ENCODE measurements around the gene FBXL14. TPM values are rescaled to one million over a fixed set of nuclear protein-coding genes. Genes with fewer than 3 reads are reported as not detected.

FBXL14 gene
- total and polyA plus RNA-seq, 2 of the 13 experiments (the other 11 are each of a cell fraction or from before 2014, with no cell fraction given): 7.0 to 7.4 TPM

DNA sequence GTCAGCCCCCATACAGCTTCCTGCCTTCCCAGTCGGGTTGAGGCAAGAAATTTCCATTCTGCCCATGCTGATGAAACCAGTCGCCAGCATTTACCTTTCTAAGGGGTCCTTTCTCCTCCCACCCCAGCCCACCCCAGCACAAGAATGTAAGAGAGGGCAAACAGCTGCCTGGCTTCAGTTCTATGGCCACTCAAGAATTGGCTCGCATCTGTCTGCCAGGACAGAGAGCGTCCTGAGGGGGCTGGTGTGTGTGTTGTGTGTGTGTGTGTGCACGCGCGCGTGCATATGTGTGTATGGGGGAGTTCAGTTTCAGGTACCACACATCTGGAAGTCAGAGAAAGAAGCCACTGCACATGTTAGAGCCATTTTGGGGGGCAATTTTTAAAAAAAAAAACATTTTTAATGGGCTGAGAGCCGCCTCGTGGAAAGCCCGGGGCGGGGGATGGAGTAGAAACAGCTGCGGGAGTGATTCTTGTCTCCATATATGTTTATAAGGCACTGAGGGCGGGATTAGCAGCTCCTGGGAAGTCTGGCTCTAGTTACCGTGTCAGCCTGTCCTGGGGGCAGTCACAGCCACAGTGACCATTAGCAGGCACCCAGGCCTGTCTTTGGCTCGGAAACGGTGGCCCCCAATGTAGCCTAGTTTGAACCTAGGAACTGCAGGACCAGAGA is 34.4 kb upstream of the FBXL14 start, which contains the start of gene WNT5B:
Gene WNT5B, plus strand, starts transcription at position 566 of the 672 bp plus-strand sequence. CDS start 2,124 bp downstream, outside the sequence.
- BruUV-seq (replicated peaks): no TSS peak
- no peaks in the 10 kb centered on the region for H3K79me2 ChIP-seq (ENCODE audit: insufficient read depth, low read length)
- CTCF ChIA-PET (ENCODE audit: low intra/inter-chr PET ratio, low total read pairs): no interaction called here
- H3K9me3 ChIP-seq (ENCODE audit: low read length): no peaks in the 10 kb centered on the region
- peak within 1 kb of the TSS; percentile 28 to 62 (median 40); a peak in 5 of 6 replicates for H3K4me3 ChIP-seq (replicated peaks in 1 of 3; ENCODE audit: insufficient read depth in 1 of 3, low read depth in 2 of 3, low read length in 3 of 3)
- in situ Hi-C loops (cut with HindIII; ENCODE audit: extremely low pct_ligation_motif_present, low pct_unique_long_range_greater_than_20kb) (no loop called here), intact Hi-C loops (cut with micrococcal nuclease; ENCODE audit: unreplicated experiment) (no loop called here)
- no peaks in the 10 kb centered on the region for H3K36me3 ChIP-seq (replicated peaks in 1 of 2; ENCODE audit: control insufficient read depth in 1 of 2, insufficient read depth in 2 of 2, low read length in 2 of 2)
- POLR2A ChIA-PET: no interaction called here
- no peak within 1 kb of the TSS for H2AFZ ChIP-seq (ENCODE audit: low read length)
- peaks cover 26% of the 10 kb centered on the region for H3K4me1 ChIP-seq (ENCODE audit: insufficient read depth, low read length)
- FAIRE-seq: no peak
- ATAC-seq: no peak
- 32% methylated on average over 13 of the region's 17 CpGs for WGBS (ENCODE audit: low lambda C conversion rate)
- peak within 1 kb of the TSS; percentile 77 for H3K4me2 ChIP-seq (ENCODE audit: low read depth, low read length)
- H4K20me1 ChIP-seq (ENCODE audit: insufficient read depth, low read length): no peaks in the 10 kb centered on the region
- TF ChIP-seq ZNF776 (CRISPR knock-in tag; IDR thresholded peaks at IDR 0.05): 0 out of 2 replicates have a peak, but pooled peaks have one; percentile 32
- no peak for TF ChIP-seq CREM (IDR thresholded peaks at IDR 0.05)
- no peak for TF ChIP-seq CREM (CRISPR knock-in tag; IDR thresholded peaks at IDR 0.05)
- no peak for TF ChIP-seq NCOR1 (IDR thresholded peaks at IDR 0.05; ENCODE audit: borderline replicate concordance, low read length)
- 0 out of 2 replicates have a peak, but pooled peaks have one; percentile 14 for TF ChIP-seq ZNF574 (CRISPR knock-in tag; IDR thresholded peaks at IDR 0.05)
- H3K9ac ChIP-seq (ENCODE audit: insufficient read depth, low read depth, low read length): no peak within 1 kb of the TSS
- no peak for DNase-seq (ENCODE audit: low spot score)
- no peak within 1 kb of the TSS for H3K27ac ChIP-seq (ENCODE audit: extremely low read length, insufficient read depth, low read length)
- peaks cover 6 to 69% of the 10 kb centered on the region in 2 experiments; a peak in 4 of 5 replicates for H3K27me3 ChIP-seq (ENCODE audit: control insufficient read depth in 1 of 2, insufficient read depth in 2 of 2, low read length in 2 of 2)

Data from HepG2 (cell line).